ENCODE data around the gene RNF222.

GRCh38 chr17:8439681-8440080 lies 42.1 kb upstream of the RNF222 start:
- no peak for TF ChIP-seq CTCF (conservative IDR thresholded peaks at IDR 0.05; ENCODE audit: low read depth, low read length)
- no peak for TF ChIP-seq POLR2A (IDR thresholded peaks at IDR 0.05; ENCODE audit: low read depth, low read length)
- TF ChIP-seq USF2 (IDR thresholded peaks at IDR 0.05; ENCODE audit: low read depth, low read length) = no peak
- no peak for TF ChIP-seq SMC3 (IDR thresholded peaks at IDR 0.05; ENCODE audit: low read depth, low read length)
- no peak for TF ChIP-seq CEBPB (IDR thresholded peaks at IDR 0.05; ENCODE audit: low read depth, low read length)
- no peak for TF ChIP-seq RCOR1 (IDR thresholded peaks at IDR 0.05; ENCODE audit: insufficient replicate concordance, low read length)
- no peak for TF ChIP-seq RFX5 (IDR thresholded peaks at IDR 0.05; ENCODE audit: low read depth, low read length)

Data from IMR-90 (cell line).